DMS153 treated with DMSO at 0.1 percent for 48 hours (cell line): ENCODE measurements around the gene STRIP1.

Experiments
- DNase-seq: peaks from one replicate; lab custom pipeline; 2025; ENCODE audit not compliant: unreplicated experiment; lab: John Stamatoyannopoulos, UW

The STRIP1 gene

GRCh38 chr1:110089561-110090275 is 55.3 kb downstream of the STRIP1 start:
- DNase-seq: no peak

GRCh38 chr1:110091381-110091780 is 57.0 kb downstream of the STRIP1 start:
- DNase-seq: no peak

GRCh38 chr1:110091791-110092190 is 57.4 kb downstream of the STRIP1 start:
- no peak for DNase-seq

GRCh38 chr1:110092991-110093390 is 58.6 kb downstream of the STRIP1 start:
- DNase-seq: no peak

- no peak for DNase-seq
These were observed 60.7 kb downstream of the STRIP1 start for GRCh38 chr1:110094931-110095654.

GRCh38 chr1:110097507-110098221 is 63.2 kb downstream of the STRIP1 start:
- no peak for DNase-seq

GRCh38 chr1:110098222-110099026 is 64.0 kb downstream of the STRIP1 start:
- no peak for DNase-seq

- no peak for DNase-seq
These were observed 65.9 kb downstream of the STRIP1 start for GRCh38 chr1:110100335-110100734.

GRCh38 chr1:110102081-110102480 is 67.7 kb downstream of the STRIP1 start:
- no peak for DNase-seq
